HL-60 (cell line): ENCODE measurements around the gene TRDMT1.

Source experiments
- DNase-seq, 2 experiments: peaks; one replicate each; pipeline ENCODE4 v3.0.0-alpha.2; 2010 to 2020; ENCODE audit warnings: low read depth in 1 of 2, low spot score in 1 of 2
- H3K27ac ChIP-seq: fragments of 250-450 bp; sonication (Bioruptor Pico); replicated peaks from 2 replicates; pipeline ENCODE4 v1.5.1; 2020; ENCODE audit warnings: mild to moderate bottlenecking, moderate library complexity
- H3K27me3 ChIP-seq: fragments of 250-450 bp; sonication (Bioruptor Pico); 2 replicates; pipeline ENCODE4 v1.5.1; 2021; ENCODE audit warnings: mild to moderate bottlenecking, moderate library complexity; ENCODE audit not compliant: insufficient read depth, poor library complexity, severe bottlenecking
- H3K4me3 ChIP-seq: replicated peaks from 2 replicates; pipeline ENCODE4 v1.5.1; 2011; ENCODE audit warnings: mild to moderate bottlenecking, control low read depth, low read length; ENCODE audit not compliant: insufficient read depth
- CTCF ChIP-seq: IDR thresholded peaks from one replicate; pipeline ENCODE4 v1.5.1; 2011; ENCODE audit warnings: low read length, control low read depth, inconsistent platforms; ENCODE audit not compliant: insufficient read depth
- GABPA ChIP-seq: IDR thresholded peaks from 2 replicates; pipeline ENCODE4 v1.6.1; 2012; ENCODE audit warnings: low read depth
- POLR2AphosphoS5 ChIP-seq: IDR thresholded peaks from 2 replicates; pipeline ENCODE4 v1.6.1; 2012; ENCODE audit warnings: low read depth
- REST ChIP-seq: IDR thresholded peaks from 2 replicates; pipeline ENCODE4 v1.6.1; 2012; ENCODE audit warnings: low read depth; ENCODE audit not compliant: insufficient replicate concordance
- SPI1 ChIP-seq: IDR thresholded peaks from 2 replicates; pipeline ENCODE4 v1.6.1; 2012; ENCODE audit warnings: low read depth, mild to moderate bottlenecking, borderline replicate concordance

Gene TRDMT1

GRCh38 chr10:17228091-17229015, 26.9 kb upstream of the TRDMT1 start, which contains the start of gene VIM:
TSS of gene VIM (plus strand) at chr10:17228241. CDS start at chr10:17229423, 1,182 bp downstream.
- Histone ChIP-seq H3K4me3 (peak within 1 kb of the TSS; percentile 47), H3K27me3 (no peaks in the 10 kb centered on the region), H3K27ac (peak within 1 kb of the TSS; percentile 86)
- DNase-seq = peak; percentile 62 to 79
- TF ChIP-seq REST (no peak), GABPA (no peak), POLR2AphosphoS5 (0 out of 2 replicates have a peak, but pooled peaks have one; percentile 43)

- Histone ChIP-seq H3K4me3 (peak overlapping the region; percentile 31), H3K27me3 (no peaks in the 10 kb centered on the region), H3K27ac (peak overlapping the region; percentile 86)
- no peak for DNase-seq
- TF ChIP-seq REST = no peak
- no peak for TF ChIP-seq SPI1
- TF ChIP-seq GABPA = no peak
- TF ChIP-seq CTCF = no peak
- TF ChIP-seq POLR2AphosphoS5 = no peak
These were observed 26.1 kb upstream of the TRDMT1 start for GRCh38 chr10:17227367-17228090.

- Histone ChIP-seq H3K4me3 (0 out of 2 replicates have a peak overlapping the region, but pooled peaks have one; percentile 31), H3K27ac (no peak overlapping the region; the same call in 1 of the 2 replicates), H3K27me3 (no peaks in the 10 kb centered on the region)
- no peak for DNase-seq
- TF ChIP-seq POLR2AphosphoS5 = no peak
- TF ChIP-seq REST = no peak
- TF ChIP-seq SPI1 = no peak
- no peak for TF ChIP-seq CTCF
- no peak for TF ChIP-seq GABPA
These were observed 25.4 kb upstream of the TRDMT1 start for GRCh38 chr10:17226891-17227303.
